HS-5 (cell line): ENCODE results near the gene GSS.

ENCODE experiments used
- DNase-seq: peaks from one replicate; pipeline ENCODE4 v3.0.0-alpha.2; 2012; ENCODE audit warnings: low read depth

Gene GSS

DNA sequence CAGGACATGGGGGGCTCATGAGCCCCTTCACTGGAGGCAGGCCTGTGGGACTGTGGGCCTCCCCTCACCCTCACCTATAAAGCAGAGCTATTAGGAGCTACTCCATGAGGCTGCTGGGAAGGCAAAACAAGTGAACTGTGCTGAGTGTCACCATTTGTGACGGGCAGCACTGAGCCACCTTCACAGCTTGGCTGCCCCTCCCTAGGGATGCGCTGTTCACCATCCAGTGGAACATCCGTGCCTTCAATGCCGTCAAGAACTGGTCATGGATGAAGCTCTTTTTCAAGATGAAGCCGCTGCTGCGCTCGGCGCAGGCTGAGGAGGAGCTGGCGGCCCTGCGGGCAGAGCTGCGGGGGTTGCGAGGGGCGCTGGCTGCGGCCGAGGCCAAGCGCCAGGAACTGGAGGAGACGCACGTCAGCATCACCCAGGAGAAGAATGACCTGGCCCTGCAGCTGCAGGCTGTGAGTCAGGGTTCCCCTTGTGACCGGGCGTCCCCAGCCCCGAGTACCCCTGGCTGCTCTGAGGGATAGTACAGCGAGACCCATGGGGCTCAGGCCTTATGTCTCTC, 38.4 kb upstream of the GSS start:
- no peak for DNase-seq

DNA sequence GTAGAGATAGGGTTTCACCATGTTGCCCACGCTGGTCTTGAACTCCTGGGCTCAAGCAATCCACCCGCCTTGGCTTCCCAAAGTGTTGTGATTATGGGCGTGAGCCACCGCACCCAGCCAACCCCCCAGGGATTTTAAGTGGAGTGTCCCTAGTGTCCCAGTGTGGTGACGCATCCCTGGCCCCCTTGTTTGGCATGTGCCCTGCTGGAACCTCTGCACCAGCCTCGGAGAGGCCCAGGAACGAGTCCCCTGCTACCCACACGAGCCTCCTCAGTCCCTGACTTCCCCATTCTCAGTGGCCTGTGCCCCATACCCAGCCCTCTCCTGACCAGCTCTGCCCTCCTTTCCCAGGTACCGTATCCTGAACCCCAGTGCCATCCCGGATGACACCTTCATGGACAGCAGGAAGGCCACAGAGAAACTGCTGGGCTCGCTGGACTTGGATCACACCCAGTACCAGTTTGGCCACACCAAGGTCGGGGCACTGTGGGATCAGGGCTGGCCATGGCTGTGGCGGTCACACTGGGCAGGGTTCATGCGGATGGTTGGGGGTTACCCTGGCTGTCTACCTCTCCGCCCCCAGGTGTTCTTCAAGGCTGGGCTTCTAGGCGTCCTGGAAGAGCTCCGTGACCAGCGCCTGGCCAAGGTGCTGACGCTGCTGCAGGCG, 37.3 kb upstream of the GSS start:
- no peak for DNase-seq

DNA sequence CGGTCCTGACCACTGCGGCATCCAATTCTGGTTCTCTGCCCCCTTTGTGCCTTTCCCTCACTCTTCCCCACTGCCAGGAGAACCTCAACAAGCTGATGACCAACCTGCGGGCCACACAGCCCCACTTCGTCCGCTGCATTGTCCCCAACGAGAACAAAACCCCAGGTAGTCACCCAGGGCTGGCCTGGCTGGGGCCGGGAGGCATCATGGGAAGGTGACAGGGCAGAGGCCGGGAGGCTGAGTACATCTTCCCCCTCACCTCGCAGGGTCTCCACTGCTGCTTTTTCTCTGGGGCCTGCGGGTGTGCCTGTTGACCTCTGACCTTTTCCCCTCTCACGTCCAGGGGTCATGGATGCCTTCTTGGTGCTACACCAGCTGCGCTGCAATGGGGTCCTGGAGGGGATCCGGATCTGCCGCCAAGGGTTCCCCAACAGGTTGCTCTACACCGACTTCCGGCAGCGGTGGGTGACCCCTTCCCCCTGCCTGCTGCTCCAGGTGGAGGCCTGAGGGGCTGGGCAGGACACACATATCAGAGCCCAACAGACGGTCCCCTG, 35.1 kb upstream of the GSS start:
- DNase-seq: no peak

DNA sequence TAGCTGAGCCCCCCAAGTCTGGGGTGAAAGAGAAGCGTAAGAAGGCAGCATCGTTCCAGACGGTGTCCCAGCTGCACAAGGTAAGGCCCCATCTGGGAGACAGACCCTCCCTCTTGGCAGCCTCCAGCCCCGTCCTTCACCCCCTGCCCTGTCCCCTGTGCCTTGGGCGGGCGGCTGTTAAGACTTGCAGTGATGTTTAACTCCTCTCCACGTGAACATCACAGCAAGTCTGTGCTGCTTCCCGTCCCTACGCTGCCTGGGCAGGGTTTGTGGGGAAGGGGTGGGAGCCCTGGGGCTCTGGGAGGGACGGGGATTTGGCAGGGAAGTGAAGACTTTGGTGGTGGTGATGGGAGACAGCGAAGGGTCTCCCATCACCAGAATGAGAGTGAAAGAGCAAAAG, 34.6 kb upstream of the GSS start:
- DNase-seq: no peak

DNA sequence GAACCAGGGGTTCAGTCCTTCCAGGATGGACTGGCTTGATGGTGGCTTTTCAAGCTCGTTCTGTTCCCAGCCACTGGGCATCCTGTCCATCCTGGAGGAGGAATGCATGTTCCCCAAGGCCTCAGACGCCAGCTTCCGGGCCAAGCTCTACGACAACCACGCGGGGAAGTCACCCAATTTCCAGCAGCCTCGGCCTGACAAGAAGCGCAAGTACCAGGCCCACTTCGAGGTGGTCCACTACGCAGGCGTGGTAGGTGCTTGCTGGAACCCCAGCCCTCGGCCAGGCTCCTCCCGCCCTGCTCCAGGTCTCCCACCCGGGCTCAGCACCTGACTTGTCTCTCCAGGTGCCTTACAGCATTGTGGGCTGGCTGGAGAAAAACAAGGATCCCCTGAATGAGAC, 34.1 kb upstream of the GSS start:
- DNase-seq: no peak

DNA sequence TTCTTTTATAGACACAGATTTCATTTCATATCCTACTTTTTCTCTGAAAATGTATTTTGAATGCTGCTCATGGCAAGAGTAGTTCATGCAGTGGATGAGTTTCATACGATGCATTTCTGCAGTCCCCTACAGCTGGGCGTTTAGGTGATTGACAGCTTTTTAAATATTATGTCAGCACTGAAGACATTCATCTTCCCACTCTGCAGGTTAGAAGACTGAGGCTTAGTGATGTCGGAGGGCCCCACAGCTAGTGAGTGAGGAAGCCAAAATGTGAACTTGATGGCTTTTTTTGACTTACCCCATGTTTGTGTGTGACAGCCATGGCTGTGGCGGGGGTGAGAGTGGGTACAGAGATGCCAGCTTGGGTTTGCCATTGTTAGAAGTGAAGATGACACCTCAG, 33.5 kb upstream of the GSS start:
- DNase-seq: no peak

DNA sequence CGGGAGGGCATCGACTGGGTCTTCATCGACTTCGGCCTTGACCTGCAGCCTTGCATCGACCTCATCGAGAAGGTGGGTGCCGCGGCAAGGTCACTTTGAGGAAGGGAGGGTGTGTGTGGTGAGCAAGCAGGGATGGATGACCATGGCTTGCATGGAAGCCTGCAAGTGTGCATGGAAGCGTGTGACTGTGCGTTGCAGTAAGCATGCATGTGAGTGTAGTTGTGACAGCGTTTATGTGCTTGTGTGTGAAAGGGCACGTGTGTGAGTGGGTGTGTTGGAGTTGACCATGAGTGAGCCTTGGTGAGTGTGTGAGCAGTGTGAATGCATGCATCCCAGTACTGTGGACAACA, 32.6 kb upstream of the GSS start:
- no peak for DNase-seq

DNA sequence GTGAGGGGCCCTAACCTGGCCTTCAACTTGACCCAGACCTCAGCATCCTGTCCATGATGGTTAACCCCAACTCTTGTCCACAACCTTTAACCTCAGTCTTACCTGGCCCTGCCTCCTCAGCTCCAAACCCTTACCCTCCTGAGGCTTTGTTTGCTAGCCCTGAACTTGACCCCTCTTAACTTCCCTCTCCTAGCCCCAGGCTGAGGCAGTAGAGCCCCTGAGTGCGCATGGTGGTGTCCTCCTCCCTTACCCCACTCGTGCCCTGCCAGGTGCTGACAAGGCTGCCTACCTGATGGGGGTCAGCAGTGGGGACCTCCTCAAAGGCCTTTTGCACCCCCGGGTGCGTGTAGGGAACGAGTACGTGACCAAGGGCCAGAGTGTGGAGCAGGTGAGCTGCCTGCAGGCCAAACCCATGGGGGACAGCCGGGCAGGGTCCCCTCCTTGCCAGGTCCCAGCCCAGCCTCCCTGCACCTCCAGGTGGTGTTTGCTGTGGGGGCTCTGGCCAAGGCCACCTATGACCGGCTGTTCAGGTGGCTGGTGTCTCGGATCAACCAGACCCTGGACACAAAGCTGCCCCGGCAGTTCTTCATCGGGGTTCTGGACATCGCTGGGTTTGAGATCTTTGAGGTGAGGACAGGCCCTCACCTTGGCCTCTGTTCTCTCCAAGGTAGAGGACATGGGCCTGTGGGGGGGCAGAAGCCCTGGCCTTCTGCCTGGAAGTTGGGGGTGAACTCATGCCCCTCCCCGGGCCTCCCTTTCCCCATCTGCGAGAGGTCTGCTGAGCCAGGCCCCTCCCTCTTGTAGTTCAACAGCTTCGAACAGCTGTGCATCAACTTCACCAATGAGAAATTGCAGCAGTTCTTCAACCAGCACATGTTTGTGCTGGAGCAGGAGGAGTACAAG, 31.9 kb upstream of the GSS start:
- no peak for DNase-seq

DNA sequence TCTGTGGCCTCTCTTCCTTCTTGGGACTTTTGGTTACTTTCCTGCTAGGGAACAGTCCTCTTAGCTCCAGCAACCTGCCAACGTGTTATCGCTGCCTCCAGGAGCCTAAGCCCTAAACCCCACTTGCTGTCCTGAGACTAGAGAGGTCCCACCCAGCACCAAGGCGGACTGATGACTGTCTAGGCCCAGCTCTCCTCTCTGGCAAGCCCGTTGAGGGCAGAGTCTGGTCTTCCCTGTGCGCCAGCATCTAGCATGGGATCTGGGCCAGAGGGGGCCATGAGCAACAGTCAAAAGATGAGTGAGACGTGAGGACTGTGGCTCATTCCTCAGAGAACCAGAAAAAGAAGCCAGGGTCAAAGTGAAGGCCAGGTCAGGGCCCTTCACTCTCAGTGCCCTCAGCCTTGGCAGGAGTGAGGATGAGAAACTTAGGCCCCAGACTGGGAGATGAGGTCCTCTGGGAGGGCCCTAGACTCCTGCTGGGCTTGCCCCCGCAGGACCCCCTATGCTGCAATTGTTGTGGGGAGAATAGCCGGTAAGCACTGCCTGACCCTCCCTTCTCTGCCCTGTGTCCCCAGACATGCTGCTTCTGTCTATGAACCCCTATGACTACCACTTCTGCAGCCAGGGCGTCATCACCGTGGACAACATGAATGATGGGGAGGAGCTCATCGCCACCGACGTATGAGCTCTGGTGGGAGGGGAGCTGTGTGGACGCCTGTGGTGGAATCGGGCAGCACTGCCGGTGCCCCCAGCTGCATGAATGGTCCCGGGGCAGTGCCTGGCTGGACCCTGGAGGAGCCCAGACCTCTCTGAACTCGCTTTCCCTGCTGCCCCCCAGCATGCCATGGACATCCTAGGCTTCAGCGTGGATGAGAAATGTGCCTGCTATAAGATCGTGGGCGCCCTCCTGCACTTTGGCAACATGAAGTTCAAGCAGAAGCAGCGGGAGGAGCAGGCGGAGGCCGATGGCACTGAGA, 31.0 kb upstream of the GSS start:
- DNase-seq: no peak

DNA sequence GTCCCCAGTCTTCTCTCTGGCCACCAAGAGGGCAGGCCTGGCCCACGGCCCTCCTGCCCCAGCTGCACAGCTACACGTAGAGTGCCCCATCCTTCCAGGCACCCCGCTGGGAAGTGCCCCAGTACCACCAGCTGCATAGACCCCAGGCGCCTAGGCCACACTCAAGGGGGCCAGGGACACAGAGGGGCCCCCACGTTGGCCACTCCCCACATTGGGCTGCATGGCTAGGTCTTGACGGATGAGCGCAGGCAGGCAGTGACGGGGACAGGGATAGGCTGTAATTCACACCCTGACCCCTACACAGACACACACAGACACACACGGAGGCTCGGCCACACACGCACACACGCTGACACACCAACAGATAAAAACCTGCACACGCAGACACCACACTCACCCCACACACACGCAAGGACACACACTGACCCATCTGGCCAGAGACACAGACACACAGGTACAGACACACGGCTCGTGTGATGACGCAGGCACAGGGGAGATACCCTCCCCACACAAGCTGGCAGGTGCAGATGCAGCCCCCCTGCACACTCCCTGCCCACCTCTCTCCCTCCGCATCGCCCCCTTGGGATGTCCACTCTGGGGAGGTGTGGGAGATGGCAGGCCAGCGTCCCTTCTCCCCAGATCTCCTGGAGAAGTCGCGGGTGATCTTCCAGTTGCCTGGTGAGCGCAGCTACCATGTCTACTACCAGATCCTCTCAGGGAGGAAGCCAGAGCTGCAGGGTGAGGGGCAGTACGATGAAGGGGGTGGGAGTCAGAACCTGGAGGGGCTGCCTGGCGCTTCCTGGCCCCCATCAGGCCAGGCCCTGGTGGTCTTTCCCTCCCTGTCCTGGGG, 30.1 kb upstream of the GSS start:
- no peak for DNase-seq

DNA sequence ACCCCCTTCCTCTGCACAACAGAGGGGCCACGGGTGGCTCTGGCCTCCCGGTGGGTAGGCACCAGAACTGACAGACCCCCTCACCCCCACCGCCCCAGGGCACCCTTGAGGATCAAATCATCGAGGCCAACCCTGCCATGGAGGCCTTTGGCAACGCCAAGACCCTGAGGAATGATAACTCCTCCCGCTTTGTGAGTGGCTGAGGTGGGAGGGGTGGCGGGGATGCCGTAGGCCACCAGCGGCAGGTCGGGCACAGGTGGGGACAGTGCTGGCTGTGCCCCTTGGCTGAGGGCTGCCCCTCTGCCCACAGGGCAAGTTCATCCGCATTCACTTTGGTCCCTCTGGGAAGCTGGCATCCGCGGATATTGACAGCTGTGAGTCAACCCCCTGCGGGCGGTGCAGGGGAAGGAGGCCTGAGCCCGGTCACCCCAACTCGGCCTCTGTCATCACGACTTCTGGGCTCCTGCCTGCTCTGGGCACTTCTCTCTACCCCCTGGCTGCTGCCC, 29.2 kb upstream of the GSS start:
- DNase-seq: no peak

DNA sequence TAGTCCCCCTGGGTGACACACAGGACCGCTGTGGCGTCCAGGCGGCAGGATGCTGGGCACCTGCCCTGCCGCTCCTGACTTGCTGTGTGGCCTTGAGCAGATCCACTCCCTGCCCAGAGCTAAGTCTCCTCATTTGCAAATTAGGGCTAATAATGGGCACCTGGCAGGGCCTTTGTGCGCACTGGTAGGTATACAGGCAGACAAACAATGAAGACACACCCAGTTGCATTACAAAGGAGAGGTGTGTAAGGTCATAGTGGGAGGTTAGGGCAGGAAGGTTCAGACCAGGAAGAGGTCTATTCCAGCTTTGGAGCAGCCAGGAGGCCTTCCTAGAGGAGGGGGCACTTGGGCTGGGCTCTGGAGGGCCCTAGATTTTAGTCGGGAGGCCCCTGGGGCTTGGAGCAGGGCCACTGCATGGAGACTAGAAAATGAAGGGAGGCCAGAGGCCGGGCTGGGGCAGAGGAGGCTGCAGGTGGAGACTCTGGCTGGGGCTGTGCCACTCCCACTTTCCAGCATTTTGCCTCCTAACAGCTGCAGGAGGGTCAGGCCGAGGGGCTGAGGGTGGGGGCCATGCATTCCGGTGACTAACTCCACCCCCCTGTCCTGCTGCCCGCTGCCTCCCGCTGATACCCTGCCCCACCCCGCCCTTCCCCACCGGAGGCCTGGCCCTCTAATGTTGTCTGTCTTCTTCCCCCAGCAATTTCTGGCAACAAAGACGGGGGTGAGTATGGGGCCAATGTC, 28.6 kb upstream of the GSS start:
- no peak for DNase-seq

DNA sequence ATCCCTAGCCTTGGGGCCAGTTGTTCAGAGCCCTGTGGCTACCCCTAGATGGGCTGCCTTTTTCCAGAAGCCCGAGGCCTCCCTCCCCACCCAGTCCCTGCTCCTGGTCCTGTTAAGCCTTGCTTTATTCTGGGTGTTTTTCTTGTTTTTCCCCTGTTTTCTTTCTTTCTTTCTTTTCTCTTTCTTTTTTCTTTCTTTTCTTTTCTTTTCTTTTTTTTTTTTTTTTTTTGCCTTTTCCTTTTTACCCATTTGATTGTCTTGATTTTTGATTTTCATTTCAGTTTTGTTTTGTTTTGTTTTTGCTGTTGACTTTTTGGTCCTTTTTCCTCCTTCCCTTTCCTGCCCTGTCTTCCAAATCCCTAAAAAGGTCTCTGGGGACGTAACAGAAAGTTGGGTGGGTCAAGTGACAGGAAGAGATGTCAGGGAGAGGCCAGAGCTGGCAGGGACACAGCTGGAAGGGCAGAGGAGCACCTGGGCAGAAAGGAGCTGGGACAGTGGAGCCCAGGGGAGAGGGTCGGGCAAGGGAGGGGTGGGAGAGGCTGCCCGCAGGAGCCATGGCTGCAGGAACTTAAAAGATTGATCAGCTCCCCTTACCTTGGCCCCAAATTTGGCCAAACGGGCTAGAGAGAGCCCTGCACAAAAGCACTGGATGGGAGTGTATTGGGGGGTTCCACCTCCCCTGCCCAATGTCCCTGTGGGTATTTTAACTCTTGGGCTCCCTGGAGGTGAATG, 27.6 kb upstream of the GSS start:
- no peak for DNase-seq

DNA sequence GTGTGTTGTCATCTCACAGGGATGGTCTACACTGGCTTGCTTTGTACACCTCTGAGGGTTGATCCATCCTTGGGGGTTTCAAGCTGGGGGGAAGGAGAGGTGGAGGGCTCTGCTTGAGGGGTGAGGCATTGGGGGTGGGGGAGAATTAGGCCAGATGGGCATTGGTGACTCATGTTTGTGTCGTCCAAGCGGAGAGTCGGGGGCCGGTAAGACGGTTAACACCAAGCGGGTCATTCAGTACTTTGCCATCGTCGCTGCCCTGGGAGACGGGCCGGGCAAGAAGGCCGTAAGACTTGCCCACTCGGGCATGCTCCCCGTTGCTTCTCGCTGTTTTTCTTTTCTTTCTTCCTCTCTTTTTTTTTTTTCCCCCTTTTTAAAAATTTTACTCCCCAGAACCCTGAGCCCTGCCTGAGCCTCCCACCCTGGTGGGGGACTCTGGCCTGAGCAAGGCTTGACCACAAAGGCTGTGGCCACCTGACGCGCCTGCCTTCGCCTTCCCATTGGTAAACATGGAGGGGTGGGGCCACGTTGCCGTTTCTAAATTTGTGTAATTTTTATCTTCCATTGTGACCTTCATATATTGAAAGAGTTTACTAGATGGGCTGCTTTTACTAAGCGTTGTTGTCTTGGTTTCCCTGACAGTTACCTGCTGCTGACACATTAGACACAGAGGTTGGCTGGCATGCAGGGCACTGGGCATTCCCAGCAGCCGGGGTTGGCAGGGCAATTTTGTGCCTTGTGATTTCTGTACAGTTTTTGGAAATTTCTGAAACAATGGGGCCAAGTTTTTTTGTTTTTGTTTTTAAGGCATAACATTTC, 26.9 kb upstream of the GSS start:
- no peak for DNase-seq

DNA sequence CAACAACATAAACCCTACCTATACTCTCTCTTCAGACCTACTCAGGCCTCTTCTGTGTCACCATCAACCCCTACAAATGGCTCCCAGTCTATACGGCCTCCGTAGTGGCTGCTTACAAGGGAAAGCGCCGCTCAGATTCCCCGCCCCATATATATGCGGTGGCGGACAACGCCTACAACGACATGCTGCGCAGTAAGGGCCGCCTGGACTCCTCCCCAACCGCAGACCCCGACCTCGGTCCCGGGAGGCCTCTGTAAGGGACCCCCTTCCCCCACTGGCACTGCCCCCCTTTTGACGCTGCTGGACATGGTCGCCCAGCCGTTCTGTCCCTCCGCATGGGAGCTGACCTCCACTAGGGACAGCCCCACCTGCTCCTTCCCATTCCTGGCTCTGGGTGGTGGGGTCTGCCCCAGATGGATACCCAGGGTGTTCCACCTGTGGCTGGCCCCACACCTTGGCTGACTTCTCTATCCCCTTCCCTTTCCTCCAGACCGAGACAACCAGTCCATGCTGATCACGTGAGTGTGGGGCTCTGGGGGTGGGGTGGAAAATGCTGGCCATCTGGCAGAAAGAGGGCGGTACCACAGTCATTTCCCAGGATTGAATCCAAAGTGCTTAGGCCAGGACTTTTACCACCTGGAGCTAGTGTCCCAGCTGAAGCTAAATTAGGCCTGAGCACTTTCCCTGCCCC, 25.1 kb upstream of the GSS start:
- no peak for DNase-seq

DNA sequence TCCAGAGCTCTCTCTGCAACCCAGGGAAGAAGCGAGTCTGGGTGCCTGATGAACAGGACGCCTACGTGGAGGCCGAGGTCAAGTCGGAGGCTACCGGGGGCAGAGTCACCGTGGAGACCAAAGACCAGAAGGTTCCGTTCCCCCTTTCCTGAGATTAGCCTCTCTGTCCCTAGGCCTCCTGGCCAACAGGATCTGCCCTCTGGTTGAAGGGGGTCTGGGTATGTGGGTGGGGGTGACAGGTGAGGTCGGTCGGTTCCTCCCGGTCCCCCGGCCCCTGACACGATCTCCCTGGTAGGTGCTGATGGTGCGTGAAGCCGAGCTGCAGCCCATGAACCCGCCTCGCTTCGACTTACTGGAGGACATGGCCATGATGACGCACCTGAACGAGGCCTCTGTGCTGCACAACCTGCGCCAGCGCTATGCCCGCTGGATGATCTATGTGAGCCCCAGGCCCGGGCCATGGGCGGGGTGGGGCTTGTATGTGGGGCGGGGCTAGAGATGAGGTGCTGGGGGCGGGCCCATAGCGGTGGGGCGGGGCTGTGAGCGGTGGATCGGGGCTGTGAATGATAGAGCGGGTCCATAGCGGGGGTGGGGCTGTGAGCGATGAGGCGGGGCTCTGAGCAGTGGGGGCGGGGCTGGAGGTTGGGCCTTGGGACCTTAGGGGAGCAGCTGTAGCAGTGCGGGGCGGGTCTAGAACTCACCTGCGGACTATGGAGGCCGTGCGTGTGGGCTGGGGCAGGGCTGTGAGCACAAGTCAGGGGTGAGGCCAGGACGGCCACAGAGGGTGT, 24.0 kb upstream of the GSS start:
- DNase-seq: no peak
